H9 (cell line): Measurements from ENCODE around the gene NHS. TPM values are rescaled to one million over a fixed set of nuclear protein-coding genes. Genes with fewer than 3 reads are reported as not detected.

Experiments
- DNase-seq: peaks from one replicate; pipeline ENCODE4 v3.0.0-alpha.2; 2017
- H2AFZ ChIP-seq: one replicate; pipeline ENCODE4 v1.6.1; 2013; ENCODE audit warnings: mild to moderate bottlenecking, low read length, control low read depth, moderate library complexity
- H2AK5ac ChIP-seq: 2 replicates; pipeline ENCODE4 v1.6.1; 2013; ENCODE audit warnings: low read length, control low read depth, mixed read lengths; ENCODE audit not compliant: insufficient read length
- H2BK120ac ChIP-seq: one replicate; pipeline ENCODE4 v1.6.1; 2013; ENCODE audit warnings: low read depth, mild to moderate bottlenecking, low read length, control low read depth, inconsistent platforms; ENCODE audit not compliant: poor library complexity, severe bottlenecking
- H2BK12ac ChIP-seq: 2 replicates; pipeline ENCODE4 v1.6.1; 2013; ENCODE audit warnings: low read length, control low read depth, mixed read lengths, low read depth; ENCODE audit not compliant: insufficient read length
- H2BK15ac ChIP-seq: 2 replicates; pipeline ENCODE4 v1.6.1; 2013; ENCODE audit warnings: low read depth, low read length, control low read depth
- H2BK20ac ChIP-seq: one replicate; pipeline ENCODE4 v1.6.1; 2013; ENCODE audit warnings: low read depth, mild to moderate bottlenecking, low read length, control low read depth, inconsistent platforms; ENCODE audit not compliant: poor library complexity, severe bottlenecking
- H2BK5ac ChIP-seq: 2 replicates; pipeline ENCODE4 v1.6.1; 2013; ENCODE audit warnings: low read length, control low read depth, mixed read lengths; ENCODE audit not compliant: insufficient read length
- H3K14ac ChIP-seq: 2 replicates; pipeline ENCODE4 v1.6.1; 2013; ENCODE audit warnings: low read length, control low read depth; ENCODE audit not compliant: insufficient read depth
- H3K18ac ChIP-seq: 2 replicates; pipeline ENCODE4 v1.6.1; 2013; ENCODE audit warnings: low read depth, mild to moderate bottlenecking, mixed read lengths, low read length, control low read depth; ENCODE audit not compliant: insufficient read length
- H3K23ac ChIP-seq: 2 replicates; pipeline ENCODE4 v1.6.1; 2013; ENCODE audit warnings: low read length, control low read depth, mixed read lengths, low read depth; ENCODE audit not compliant: insufficient read length
- H3K23me2 ChIP-seq: 2 replicates; pipeline ENCODE4 v1.6.1; 2013; ENCODE audit warnings: low read depth, mild to moderate bottlenecking, mixed read lengths, low read length, control low read depth; ENCODE audit not compliant: insufficient read length, poor library complexity, severe bottlenecking
- H3K27ac ChIP-seq: 2 replicates; pipeline ENCODE4 v1.5.1; 2013; ENCODE audit warnings: low read length, control low read depth, mixed read lengths, low read depth; ENCODE audit not compliant: insufficient read length
- H3K27me3 ChIP-seq: 2 replicates; pipeline ENCODE4 v1.6.1; 2013; ENCODE audit warnings: low read length, control low read depth, inconsistent platforms; ENCODE audit not compliant: insufficient read depth
- H3K4ac ChIP-seq: 2 replicates; pipeline ENCODE4 v1.6.1; 2013; ENCODE audit warnings: low read depth, mild to moderate bottlenecking, control low read depth, inconsistent platforms, low read length, moderate library complexity
- H3K4me1 ChIP-seq: 2 replicates; pipeline ENCODE4 v1.6.1; 2013; ENCODE audit warnings: low read length, control low read depth, inconsistent platforms; ENCODE audit not compliant: insufficient read depth
- H3K4me2 ChIP-seq: 2 replicates; pipeline ENCODE4 v1.6.1; 2013; ENCODE audit warnings: low read length, control low read depth, mixed read lengths; ENCODE audit not compliant: insufficient read length, insufficient read depth
- H3K56ac ChIP-seq: 2 replicates; pipeline ENCODE4 v1.6.1; 2013; ENCODE audit warnings: low read depth, mild to moderate bottlenecking, mixed read lengths, low read length, control low read depth; ENCODE audit not compliant: insufficient read length
- H3K79me1 ChIP-seq: 2 replicates; pipeline ENCODE4 v1.6.1; 2013; ENCODE audit warnings: low read depth, mild to moderate bottlenecking, moderate library complexity, low read length, control low read depth, inconsistent platforms; ENCODE audit not compliant: insufficient read depth, poor library complexity, severe bottlenecking
- H3K79me2 ChIP-seq: 2 replicates; pipeline ENCODE4 v1.6.1; 2013; ENCODE audit warnings: low read length, control low read depth, inconsistent platforms; ENCODE audit not compliant: insufficient read depth
- H3K9ac ChIP-seq: 2 replicates; pipeline ENCODE4 v1.6.1; 2013; ENCODE audit warnings: low read length, control low read depth, mixed read lengths; ENCODE audit not compliant: insufficient read length; ENCODE audit errors: extremely low read depth
- H3K9me3 ChIP-seq: one replicate; pipeline ENCODE4 v1.6.1; 2013; ENCODE audit warnings: low read depth, low read length, inconsistent platforms; ENCODE audit not compliant: control insufficient read depth
- H3T11ph ChIP-seq: one replicate; pipeline ENCODE4 v1.6.1; 2013; ENCODE audit warnings: mild to moderate bottlenecking, low read length, control low read depth, inconsistent platforms
- H4K20me1 ChIP-seq: one replicate; pipeline ENCODE4 v1.6.1; 2013; ENCODE audit not compliant: control insufficient read depth, insufficient read length, insufficient read depth
- H4K5ac ChIP-seq: 2 replicates; pipeline ENCODE4 v1.6.1; 2013; ENCODE audit warnings: low read depth, mild to moderate bottlenecking, mixed read lengths, low read length, control low read depth; ENCODE audit not compliant: insufficient read length
- H4K8ac ChIP-seq: replicated peaks from 2 replicates; pipeline ENCODE4 v1.6.1; 2013; ENCODE audit warnings: low read length, control low read depth, mixed read lengths, low read depth; ENCODE audit not compliant: insufficient read length
- H4K91ac ChIP-seq: 2 replicates; pipeline ENCODE4 v1.6.1; 2013; ENCODE audit warnings: low read depth, mild to moderate bottlenecking, moderate library complexity, mixed read lengths, low read length, control low read depth; ENCODE audit not compliant: insufficient read length
- H3K27ac Mint-ChIP-seq, 3 experiments: 2 replicates in 2 of 3; 3 replicates in 1 of 3; pipeline ENCODE4 v1.8.0; 2020 to 2021; ENCODE audit warnings: mixed read lengths in 3 of 3, mild to moderate bottlenecking in 1 of 3, moderate library complexity in 1 of 3
- H3K27me3 Mint-ChIP-seq: 2 replicates; pipeline ENCODE4 v1.8.0; 2021; ENCODE audit warnings: low read depth, mild to moderate bottlenecking, moderate library complexity, mixed read lengths
- H3K36me3 Mint-ChIP-seq, 3 experiments: 2 replicates in 2 of 3; 3 replicates in 1 of 3; pipeline ENCODE4 v1.8.0; 2020 to 2021; ENCODE audit warnings: low read depth in 3 of 3, mixed read lengths in 3 of 3; ENCODE audit not compliant: insufficient read depth in 1 of 3
- H3K4me1 Mint-ChIP-seq, 2 experiments: 2 replicates each; pipeline ENCODE4 v1.8.0; 2020; ENCODE audit warnings: mixed read lengths in 2 of 2
- H3K4me3 Mint-ChIP-seq, 2 experiments: 2 replicates in 1 of 2; 3 replicates in 1 of 2; pipeline ENCODE4 v1.8.0; 2020 to 2021; ENCODE audit warnings: mild to moderate bottlenecking in 2 of 2, mixed read lengths in 2 of 2, moderate library complexity in 1 of 2
- H3K9me3 Mint-ChIP-seq, 2 experiments: 2 replicates in 1 of 2; 3 replicates in 1 of 2; pipeline ENCODE4 v1.8.0; 2020; ENCODE audit warnings: mild to moderate bottlenecking in 2 of 2, mixed read lengths in 2 of 2, moderate library complexity in 1 of 2
- CTCF ChIP-seq: fragments of 200-600 bp; sonication (generic); conservative IDR thresholded peaks from 3 replicates; pipeline ENCODE4 v1.8.0; 2021; ENCODE audit warnings: antibody characterized with exemption, mild to moderate bottlenecking
- total RNA-seq: library from RNA; stranded (reverse); gene quantifications from 2 replicates; pipeline ENCODE4 v1.2.1, GENCODE V29; 2021

Gene NHS
- total RNA-seq, 1 experiment from 2014 or later, result 8.7 TPM

GRCh38 chrX:17453788-17454187, 78.8 kb downstream of the NHS start:
- no peak overlapping the region for H3K4ac ChIP-seq
- H3K56ac ChIP-seq, result no peak overlapping the region
- no peaks in the 10 kb centered on the region for H3K9me3 ChIP-seq
- H4K20me1 ChIP-seq, result no peaks in the 10 kb centered on the region
- H3K79me1 ChIP-seq, result no peaks in the 10 kb centered on the region
- H2AK5ac ChIP-seq, result no peak overlapping the region
- no peaks in the 10 kb centered on the region for H3K23me2 ChIP-seq
- no peak overlapping the region for H2BK5ac ChIP-seq
- Mint-ChIP-seq H3K36me3 (no peaks in the 10 kb centered on the region), H3K4me1 (peaks cover 30 to 32% of the 10 kb centered on the region in 2 experiments), H3K27me3 (no peaks in the 10 kb centered on the region), H3K4me3 (no peak overlapping the region), H3K9me3 (no peaks in the 10 kb centered on the region), H3K27ac (no peak overlapping the region)
- no peak overlapping the region for H4K5ac ChIP-seq
- H2BK20ac ChIP-seq, result no peak overlapping the region
- no peak overlapping the region for H3K18ac ChIP-seq
- no peak overlapping the region for H3T11ph ChIP-seq
- no peak overlapping the region for H3K27ac ChIP-seq
- H3K14ac ChIP-seq, result no peak overlapping the region
- no peak overlapping the region for H2BK120ac ChIP-seq
- no peaks in the 10 kb centered on the region for H3K27me3 ChIP-seq
- no peak overlapping the region for H2BK15ac ChIP-seq
- DNase-seq, result no peak
- H3K23ac ChIP-seq, result no peak overlapping the region
- no peak overlapping the region for H2AFZ ChIP-seq
- H3K9ac ChIP-seq, result no peak overlapping the region
- H3K79me2 ChIP-seq, result peaks cover 4% of the 10 kb centered on the region; the same call in 1 of the 2 replicates
- H4K8ac ChIP-seq, result no peak overlapping the region
- H2BK12ac ChIP-seq, result no peak overlapping the region
- no peak for TF ChIP-seq CTCF
- H4K91ac ChIP-seq, result no peak overlapping the region
- no peaks in the 10 kb centered on the region for H3K4me1 ChIP-seq
- no peak overlapping the region for H3K4me2 ChIP-seq
